ENCODE measurements around the gene TMEM253.

GRCh38 chr14:21078726-21079125, 22.1 kb upstream of the TMEM253 start:
- TF ChIP-seq, protein P1, sequence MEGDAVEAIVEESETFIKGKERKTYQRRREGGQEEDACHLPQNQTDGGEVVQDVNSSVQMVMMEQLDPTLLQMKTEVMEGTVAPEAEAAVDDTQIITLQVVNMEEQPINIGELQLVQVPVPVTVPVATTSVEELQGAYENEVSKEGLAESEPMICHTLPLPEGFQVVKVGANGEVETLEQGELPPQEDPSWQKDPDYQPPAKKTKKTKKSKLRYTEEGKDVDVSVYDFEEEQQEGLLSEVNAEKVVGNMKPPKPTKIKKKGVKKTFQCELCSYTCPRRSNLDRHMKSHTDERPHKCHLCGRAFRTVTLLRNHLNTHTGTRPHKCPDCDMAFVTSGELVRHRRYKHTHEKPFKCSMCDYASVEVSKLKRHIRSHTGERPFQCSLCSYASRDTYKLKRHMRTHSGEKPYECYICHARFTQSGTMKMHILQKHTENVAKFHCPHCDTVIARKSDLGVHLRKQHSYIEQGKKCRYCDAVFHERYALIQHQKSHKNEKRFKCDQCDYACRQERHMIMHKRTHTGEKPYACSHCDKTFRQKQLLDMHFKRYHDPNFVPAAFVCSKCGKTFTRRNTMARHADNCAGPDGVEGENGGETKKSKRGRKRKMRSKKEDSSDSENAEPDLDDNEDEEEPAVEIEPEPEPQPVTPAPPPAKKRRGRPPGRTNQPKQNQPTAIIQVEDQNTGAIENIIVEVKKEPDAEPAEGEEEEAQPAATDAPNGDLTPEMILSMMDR (IDR thresholded peaks at IDR 0.05) = no peak
- TF ChIP-seq GABPA (IDR thresholded peaks at IDR 0.05; ENCODE audit: low read depth) (no peak), USF2 (IDR thresholded peaks at IDR 0.05; ENCODE audit: borderline replicate concordance, low read depth, low read length) (no peak)
